GM21367 (cell line): ENCODE data around the gene FLOT2.
A peak's percentile ranks its signal among the peaks of the same experiment; 100 is the strongest.
"Not testable (repeated sequence)": the region's sequence is repeated elsewhere in the genome, so short reads cannot be mapped to it uniquely, and the experiment has no call there.

Source experiments
- ATAC-seq: cut with Tn5 transposase; IDR thresholded peaks from one replicate; pipeline ENCODE4 v1.9.1; 2021; ENCODE audit not compliant: unreplicated experiment

FLOT2 gene

DNA sequence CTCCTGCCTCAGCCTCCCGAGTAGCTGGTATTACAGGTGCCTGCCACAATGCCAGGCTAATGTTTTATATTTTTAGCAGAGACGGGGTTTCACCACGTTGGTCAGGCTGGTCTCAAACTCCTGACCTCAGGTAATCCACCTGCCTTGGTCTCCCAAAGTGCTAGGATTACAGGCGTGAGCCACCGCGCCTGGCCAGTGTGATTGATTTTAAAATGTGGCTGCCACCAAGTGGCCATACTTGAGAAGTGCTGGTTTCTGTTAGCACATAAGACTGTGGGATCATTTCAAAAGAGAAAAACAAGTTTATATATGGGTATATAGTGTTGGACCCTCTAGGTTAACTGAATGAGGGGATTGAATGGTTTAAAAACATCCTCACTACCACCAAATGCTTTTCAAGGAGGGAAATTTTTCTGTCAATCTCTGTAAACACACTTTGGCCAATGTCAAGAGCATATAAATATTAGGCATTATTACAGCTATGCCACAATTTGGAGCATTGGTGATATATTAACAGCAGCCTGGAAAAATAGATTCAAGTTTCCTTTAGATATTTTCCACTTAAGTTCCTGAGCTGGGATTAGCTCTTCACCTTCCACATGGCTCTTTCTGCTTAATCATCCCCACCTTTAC, 18.9 kb upstream of the FLOT2 start:
- no peak for ATAC-seq

GRCh38 chr17:28912938-28913333, 15.4 kb upstream of the FLOT2 start:
- no peak for ATAC-seq

DNA sequence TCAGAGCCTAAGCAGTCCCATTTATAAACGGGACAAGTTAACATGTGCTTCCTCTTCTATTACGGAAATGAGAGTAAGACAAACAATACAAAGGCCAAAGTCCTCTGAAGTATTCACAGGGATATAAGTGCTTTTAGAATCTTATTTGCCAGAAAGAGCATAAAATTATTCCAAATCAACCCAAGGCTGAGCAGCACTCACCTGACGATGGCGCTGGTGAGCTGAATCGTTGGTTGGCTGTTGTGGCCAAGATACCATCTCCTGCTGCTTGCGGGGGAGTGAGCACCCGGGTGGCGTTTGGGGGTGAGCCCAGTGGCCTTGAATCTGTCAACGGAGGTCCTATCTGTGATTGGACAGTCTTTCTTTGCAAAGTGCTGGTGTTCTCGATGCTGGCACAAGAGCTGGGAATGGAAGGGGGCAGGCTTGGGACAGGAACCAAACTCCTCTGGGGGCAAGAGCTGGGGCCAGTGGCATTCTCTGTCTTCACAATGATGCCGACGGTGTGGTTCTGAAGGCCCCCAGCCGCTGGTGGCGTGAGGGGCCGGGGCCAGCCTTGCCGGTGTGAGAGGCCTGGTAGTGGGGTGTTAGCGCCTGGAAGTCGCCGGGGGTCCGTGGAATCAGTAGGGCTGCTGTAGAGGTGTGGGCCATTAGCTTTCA, 14.9 kb upstream of the FLOT2 start:
- ATAC-seq = no peak

DNA sequence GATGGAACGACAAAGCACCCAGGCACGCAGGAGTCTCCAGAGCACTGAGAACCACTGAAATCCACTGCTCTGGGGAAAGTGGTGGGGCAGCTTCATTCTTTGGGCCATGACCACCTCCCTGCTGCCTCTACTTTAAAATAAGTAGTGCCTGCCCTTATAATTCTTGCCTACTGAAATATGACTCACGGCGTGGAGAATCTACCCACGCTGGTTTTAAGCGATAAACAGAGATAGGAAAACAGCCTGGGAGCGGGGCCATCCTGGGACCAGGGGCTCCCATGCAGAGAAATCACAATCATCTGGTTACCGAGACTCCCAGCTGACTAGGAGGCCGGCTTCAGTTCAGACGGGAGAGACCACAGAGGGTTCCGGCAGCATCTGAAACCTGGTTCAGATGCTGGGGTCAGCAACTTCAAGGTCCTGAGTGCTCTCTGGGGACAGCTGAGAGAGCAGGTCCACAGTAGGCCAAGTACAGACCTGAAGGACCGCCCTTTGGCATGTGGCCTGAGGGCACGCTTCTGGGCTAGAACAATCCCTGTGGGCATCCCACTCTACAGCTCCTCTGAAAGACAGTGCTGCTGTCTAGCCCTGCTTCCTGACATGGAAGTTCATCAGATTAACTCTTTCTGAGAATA, 14.0 kb upstream of the FLOT2 start:
- ATAC-seq = no peak

- ATAC-seq = no peak
Measured at GRCh38 chr17:28910534-28910933, 13.0 kb upstream of the FLOT2 start.

- no peak for ATAC-seq
Measured at GRCh38 chr17:28908640-28909167, 11.2 kb upstream of the FLOT2 start.

DNA sequence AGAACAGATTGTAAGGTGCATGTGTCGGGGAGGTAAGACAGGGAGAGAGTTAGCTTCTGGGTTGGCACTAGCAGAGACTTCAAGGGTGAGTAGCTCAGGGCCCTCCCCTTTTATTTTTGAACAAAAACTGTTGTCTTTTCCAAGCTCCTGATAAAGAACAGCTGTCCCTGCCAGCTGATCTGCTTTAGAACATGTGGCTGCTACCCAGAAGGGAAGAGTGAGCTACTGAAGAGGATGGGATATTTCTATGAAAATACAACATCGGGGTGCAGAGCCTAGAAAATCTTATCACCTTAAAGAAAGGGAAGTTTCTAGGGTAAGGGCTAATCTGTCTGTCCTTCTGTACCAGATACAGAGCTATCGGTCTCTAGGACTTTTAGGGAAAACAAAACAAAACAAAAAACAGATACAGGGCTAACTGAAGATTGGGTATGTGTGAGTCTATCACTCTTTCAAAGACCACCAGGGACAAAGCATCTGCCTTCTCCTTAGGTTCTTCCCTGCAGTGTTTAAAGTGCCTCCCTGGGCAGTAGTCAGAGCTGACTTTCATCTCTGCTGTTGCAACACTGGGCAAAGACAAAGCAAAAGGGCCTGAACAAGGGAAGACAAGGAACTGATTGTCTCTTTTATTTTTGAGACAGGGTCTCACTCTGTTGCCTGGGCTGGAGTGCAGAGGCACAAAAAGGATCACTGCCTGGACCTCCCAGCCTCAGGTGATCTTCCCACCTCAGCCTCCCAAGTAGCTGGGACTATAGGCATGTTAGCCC, 10.4 kb upstream of the FLOT2 start:
- no peak for ATAC-seq

DNA sequence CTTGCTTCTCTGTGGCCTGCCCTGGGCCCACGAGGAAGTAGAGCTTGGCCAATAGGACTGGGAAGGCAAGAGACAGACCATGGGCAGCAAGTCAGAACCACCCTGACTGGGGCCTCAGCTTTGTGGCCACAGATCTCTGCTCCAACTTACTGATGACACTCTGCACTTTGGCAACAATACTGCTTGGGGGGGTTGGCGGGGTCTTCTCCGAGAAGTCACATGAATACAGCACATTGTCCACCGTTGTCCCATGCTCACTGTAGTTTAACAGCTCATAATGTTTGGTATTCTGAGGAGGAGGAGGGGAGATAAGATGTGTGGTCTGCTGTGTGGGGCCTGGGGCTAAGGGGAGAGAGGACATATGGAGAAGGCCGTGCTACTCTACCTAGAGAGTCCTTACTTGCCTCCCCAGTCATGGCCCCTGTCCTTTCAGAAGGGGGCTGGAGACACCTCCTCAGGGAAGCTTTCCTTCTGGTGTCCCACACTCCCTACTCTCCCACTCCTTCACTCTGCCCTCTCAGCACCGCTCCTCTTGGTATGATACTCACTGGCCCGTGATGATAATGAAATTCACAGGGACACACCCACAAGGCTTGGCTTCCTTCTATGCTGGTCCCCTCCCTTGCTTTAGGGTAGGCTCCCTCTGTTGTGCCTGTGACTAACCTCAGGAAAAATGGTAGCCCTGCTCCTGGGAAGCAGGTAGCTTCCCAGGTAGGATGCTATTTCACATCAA, 9.3 kb upstream of the FLOT2 start:
- ATAC-seq = no peak

DNA sequence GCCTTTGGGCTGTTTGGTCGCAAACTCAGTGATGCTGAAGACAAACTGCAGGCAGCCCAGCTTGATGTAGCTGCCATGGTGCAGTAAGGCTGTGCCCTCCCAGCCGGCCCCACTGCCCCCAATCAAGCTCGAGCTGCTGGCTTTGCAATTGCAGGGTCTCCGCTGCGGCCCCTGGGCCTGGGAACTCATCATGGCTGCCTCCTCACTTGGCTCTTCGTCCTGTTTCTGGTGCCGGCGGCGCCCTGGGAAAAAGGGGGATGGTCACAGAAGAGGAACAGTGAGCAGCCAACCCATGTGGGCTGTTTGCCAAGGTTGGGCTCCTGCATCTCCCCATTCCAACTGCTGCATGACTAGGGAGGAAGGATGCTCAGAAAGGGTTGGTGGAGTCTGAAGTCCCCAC, 8.7 kb upstream of the FLOT2 start:
- ATAC-seq = no peak

- ATAC-seq = no peak
Measured at GRCh38 chr17:28904800-28905199, 7.3 kb upstream of the FLOT2 start.

GRCh38 chr17:28903546-28903841, 6.0 kb upstream of the FLOT2 start:
- ATAC-seq = not testable (repeated sequence)

GRCh38 chr17:28902819-28903545, 5.4 kb upstream of the FLOT2 start, which contains the start of gene DHRS13:
DHRS13 (minus strand) TSS chr17:28903079; CDS start chr17:28902944, 135 bp downstream.
- peak; percentile 79 for ATAC-seq

DNA sequence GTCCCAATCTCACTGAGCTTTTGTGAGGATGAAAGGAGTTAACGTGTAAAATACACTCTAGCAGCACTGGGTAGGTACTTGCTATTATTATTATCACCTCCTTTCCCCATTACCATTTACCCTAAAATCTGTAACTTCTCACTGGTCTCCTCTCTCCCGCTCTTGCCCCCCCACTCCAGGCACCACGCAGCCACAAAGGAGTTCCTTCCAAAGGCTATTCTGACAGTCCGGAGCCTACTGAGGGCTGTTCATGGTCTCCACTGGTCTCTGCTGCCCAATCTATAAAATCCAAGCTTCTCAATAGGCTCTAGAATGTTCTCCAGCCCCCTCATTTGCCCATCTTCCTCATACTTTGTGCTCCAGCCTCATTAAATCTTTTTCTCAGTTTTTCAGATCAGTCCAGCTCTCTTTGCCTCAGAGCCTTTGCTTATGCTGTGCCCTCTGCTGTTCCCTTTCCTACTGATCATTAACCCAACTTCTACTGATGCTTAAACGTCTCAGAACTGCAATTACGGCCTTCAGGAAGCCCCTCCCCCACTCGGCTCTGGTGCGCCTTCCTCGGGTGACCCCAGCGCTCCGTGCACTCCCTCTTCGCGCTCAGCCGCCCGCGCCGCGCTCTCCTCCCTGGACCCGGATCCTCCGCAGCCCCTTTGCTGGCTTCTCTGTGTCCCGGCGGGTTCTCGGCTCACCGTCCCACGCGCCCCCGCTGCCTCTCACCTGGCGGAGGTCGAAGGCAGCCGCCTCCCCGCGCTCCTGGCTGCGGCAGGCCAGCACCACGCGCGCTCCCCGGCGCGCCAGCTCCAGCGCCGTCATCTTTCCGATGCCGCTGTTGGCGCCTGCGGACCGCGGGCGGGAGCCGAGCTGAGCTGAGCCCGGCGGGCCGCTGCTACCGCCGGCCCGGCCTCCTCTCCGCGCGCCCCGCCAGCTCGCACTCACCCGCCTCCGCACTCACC, 4.6 kb upstream of the FLOT2 start:
- peak; percentile 35 for ATAC-seq

- ATAC-seq = no peak
Measured at GRCh38 chr17:28900986-28901726, 3.6 kb upstream of the FLOT2 start.

DNA sequence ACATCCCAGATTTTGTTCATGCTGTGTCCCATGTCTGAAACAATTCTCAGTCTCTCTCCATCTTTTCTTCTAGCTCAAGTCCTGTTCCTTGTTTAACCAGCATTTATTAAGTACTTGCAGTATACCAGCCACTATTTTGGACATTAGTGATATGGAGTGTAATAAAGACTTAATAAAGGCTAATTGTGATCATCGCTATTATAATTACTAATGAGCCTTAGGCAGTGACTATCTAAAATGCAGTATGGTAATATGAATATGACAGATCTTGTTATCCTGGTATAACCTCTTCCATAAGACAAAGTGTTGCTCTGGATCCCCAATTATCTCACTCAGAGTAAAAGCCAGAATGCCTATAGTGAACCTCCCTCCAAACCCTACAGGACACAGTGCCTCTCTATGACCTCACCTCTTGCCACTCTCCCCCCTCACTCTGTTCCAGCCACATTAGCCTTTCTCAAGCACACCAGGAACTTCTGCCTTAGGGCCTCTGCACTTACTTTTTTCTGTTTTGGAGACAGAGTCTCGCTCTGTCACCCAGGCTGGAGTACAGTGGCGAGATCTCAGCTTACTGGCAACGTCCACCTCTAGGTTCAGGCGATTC, 1.8 kb upstream of the FLOT2 start:
- ATAC-seq = no peak

DNA sequence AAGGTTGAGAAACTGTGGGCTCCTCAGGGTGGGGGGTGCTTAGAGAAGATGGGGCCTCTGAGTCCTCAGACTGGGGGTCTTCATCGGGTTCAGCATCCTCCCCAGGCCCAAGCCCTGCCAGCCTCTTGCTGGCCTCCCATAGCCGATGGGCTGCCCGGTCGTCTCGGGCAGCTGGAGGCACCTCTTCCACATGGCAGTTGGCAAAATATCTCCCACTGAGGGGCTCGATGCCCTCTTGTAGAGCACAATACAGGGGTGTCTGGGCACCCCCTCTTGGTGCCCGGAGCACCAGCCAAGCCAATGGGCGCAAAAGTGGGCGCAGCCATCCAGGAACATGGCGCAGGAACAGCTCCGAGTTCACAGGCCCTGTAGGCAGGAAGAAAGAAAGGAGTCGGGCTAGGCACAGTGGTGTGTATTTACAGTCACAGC, 1.0 kb upstream of the FLOT2 start:
- ATAC-seq = no peak

- ATAC-seq = no peak
Measured at GRCh38 chr17:28897769-28898526, 415 bp upstream of the FLOT2 start.
